Glutamatergic neuron (in vitro differentiated cells): ENCODE results near the gene ZMIZ1. TPM values are rescaled to one million over a fixed set of nuclear protein-coding genes. Genes with fewer than 3 reads are reported as not detected.

Experiments used
- DNase-seq: peaks from one replicate; pipeline ENCODE4 v3.0.0; 2022
- H3K27ac Mint-ChIP-seq: one replicate; pipeline ENCODE4 v1.8.0; 2020; ENCODE audit warnings: mild to moderate bottlenecking, mixed read lengths, inconsistent platforms; ENCODE audit not compliant: unreplicated experiment
- H3K27me3 Mint-ChIP-seq: one replicate; pipeline ENCODE4 v1.8.0; 2020; ENCODE audit warnings: mild to moderate bottlenecking, moderate library complexity, mixed read lengths, inconsistent platforms; ENCODE audit not compliant: unreplicated experiment
- H3K36me3 Mint-ChIP-seq: one replicate; pipeline ENCODE4 v1.8.0; 2020; ENCODE audit warnings: mild to moderate bottlenecking, mixed read lengths, inconsistent platforms; ENCODE audit not compliant: unreplicated experiment
- H3K4me1 Mint-ChIP-seq: one replicate; pipeline ENCODE4 v1.8.0; 2020; ENCODE audit warnings: mild to moderate bottlenecking, low read depth, mixed read lengths, inconsistent platforms; ENCODE audit not compliant: unreplicated experiment
- H3K4me3 Mint-ChIP-seq: one replicate; pipeline ENCODE4 v1.8.0; 2020; ENCODE audit warnings: mild to moderate bottlenecking, mixed read lengths, inconsistent platforms; ENCODE audit not compliant: unreplicated experiment
- H3K9me3 Mint-ChIP-seq: one replicate; pipeline ENCODE4 v1.8.0; 2020; ENCODE audit warnings: mild to moderate bottlenecking, moderate library complexity, mixed read lengths, inconsistent platforms; ENCODE audit not compliant: unreplicated experiment
- CTCF ChIP-seq: fragments of 200-600 bp; sonication (generic); IDR thresholded peaks from one replicate; pipeline ENCODE4 v1.5.0; 2021; ENCODE audit not compliant: partially characterized antibody, unreplicated experiment
- total RNA-seq: library from RNA; stranded (reverse); fragmentation: NEBNext Ultra II Directional; extraction: Animal tissue kit (Norgen Biotek cat#: 25700); gene quantifications from one replicate; pipeline ENCODE4 v1.2.1, GENCODE V29; 2021; ENCODE audit not compliant: unreplicated experiment

ZMIZ1 gene
- total RNA-seq, 1 donor from 2014 or later, result 230 TPM

GRCh38 chr10:79310911-79311573 is 242.3 kb downstream of the ZMIZ1 start:
- peaks cover 10% of the 10 kb centered on the region for H3K36me3 Mint-ChIP-seq
- peak overlapping the region; percentile 16 for H3K4me3 Mint-ChIP-seq
- DNase-seq, result peak; percentile 27
- H3K27ac Mint-ChIP-seq, result peak overlapping the region; percentile 84
- peaks cover 28% of the 10 kb centered on the region for H3K4me1 Mint-ChIP-seq
- TF ChIP-seq CTCF, result no peak
- peaks cover 40% of the 10 kb centered on the region for H3K9me3 Mint-ChIP-seq
- peaks cover 30% of the 10 kb centered on the region for H3K27me3 Mint-ChIP-seq

GRCh38 chr10:79311581-79312407 is 243.0 kb downstream of the ZMIZ1 start:
- H3K27ac Mint-ChIP-seq, result peak overlapping the region; percentile 72

GRCh38 chr10:79312601-79313187 is 243.9 kb downstream of the ZMIZ1 start:
- H3K27ac Mint-ChIP-seq, result peak overlapping the region; percentile 82
- H3K9me3 Mint-ChIP-seq, result peaks cover 43% of the 10 kb centered on the region
- peaks cover 8% of the 10 kb centered on the region for H3K36me3 Mint-ChIP-seq
- H3K4me1 Mint-ChIP-seq, result peaks cover 41% of the 10 kb centered on the region
- H3K27me3 Mint-ChIP-seq, result peaks cover 27% of the 10 kb centered on the region
- TF ChIP-seq CTCF, result no peak
- DNase-seq, result no peak
- H3K4me3 Mint-ChIP-seq, result peak overlapping the region; percentile 65

More at GRCh38 chr10:79311581-79312407, 243.0 kb downstream of the ZMIZ1 start:
- DNase-seq, result no peak
- no peak for TF ChIP-seq CTCF
- Mint-ChIP-seq H3K4me3 (no peak overlapping the region), H3K36me3 (peaks cover 10% of the 10 kb centered on the region), H3K4me1 (peaks cover 32% of the 10 kb centered on the region), H3K9me3 (peaks cover 40% of the 10 kb centered on the region), H3K27me3 (peaks cover 28% of the 10 kb centered on the region)

- H3K9me3 Mint-ChIP-seq, result peaks cover 39% of the 10 kb centered on the region
- H3K27ac Mint-ChIP-seq, result peak overlapping the region; percentile 73
- H3K36me3 Mint-ChIP-seq, result peaks cover 5% of the 10 kb centered on the region
- no peak for DNase-seq
- no peak overlapping the region for H3K4me3 Mint-ChIP-seq
- H3K27me3 Mint-ChIP-seq, result peaks cover 29% of the 10 kb centered on the region
- no peak for TF ChIP-seq CTCF
- peaks cover 42% of the 10 kb centered on the region for H3K4me1 Mint-ChIP-seq
Observed at GRCh38 chr10:79313320-79313719, 244.6 kb downstream of the ZMIZ1 start.
